GM18858 (cell line): ENCODE data around the gene CRYAB.
"Not testable (repeated sequence)": the region's sequence is repeated elsewhere in the genome, so short reads cannot be mapped to it uniquely, and the experiment has no call there.

Source experiments
- ATAC-seq: cut with Tn5 transposase; IDR thresholded peaks from one replicate; pipeline ENCODE4 v1.9.1; 2021; ENCODE audit not compliant: unreplicated experiment

CRYAB gene

DNA sequence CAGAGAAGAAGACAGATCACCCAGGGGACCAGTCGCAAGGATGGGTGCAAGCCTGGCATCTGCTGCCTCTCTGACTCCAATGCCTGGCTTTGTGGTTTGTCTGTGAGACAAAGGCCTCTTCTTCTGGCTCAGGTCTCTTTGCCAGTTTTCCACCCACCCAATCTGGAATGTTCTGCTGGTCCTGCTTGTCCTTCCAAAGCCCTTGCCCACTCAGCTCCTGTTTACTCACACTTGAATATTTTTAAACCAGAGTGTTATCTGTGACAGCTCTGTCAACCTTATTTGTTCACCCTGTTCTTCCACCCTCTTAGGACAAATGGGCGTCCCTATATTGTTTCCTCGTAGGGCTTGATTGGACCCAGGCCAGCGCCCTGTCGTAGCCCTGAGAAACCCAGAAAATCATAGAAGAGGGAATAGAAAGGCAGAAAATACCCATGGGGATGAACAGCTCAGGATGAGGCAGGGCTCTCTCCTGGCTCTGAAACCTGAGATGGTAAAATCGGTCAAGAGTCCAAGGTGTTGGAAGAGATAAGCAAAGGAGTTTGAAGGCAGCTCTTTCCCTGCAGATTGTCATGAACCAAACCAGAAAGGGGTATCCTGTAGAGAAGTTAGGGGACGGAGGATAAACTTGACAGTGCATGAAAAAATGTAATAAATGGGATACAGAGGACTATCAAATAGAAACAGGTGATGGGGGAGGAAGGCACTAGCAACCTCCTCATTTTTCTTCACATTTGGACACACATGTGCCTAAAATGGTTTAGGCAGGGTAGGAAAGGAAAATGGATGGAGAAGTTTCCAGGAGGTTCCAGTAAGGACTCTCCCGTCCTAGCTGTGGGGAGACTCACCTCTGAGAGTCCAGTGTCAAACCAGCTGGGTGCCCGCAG is 651 bp downstream of the CRYAB start:
- ATAC-seq: no peak

DNA sequence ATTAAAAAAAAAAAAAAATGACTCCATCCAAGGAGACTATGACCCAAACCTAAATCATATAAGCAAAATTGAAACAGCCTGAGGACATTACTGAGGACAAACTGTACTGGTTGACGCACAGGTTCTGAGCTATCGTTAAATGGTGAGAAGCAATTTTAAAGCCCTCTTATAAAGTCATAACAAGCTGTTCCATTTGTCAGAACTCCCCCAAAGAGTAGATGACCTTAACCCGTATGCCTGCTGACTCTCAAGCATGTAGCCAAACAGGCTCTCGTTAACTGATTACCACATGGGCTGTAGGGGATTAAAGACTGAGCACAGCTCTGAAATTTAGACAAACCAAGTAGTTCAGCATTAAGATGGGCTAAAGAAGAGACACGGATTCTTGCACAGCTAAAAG is 2.2 kb downstream of the CRYAB start:
- ATAC-seq: no peak

DNA sequence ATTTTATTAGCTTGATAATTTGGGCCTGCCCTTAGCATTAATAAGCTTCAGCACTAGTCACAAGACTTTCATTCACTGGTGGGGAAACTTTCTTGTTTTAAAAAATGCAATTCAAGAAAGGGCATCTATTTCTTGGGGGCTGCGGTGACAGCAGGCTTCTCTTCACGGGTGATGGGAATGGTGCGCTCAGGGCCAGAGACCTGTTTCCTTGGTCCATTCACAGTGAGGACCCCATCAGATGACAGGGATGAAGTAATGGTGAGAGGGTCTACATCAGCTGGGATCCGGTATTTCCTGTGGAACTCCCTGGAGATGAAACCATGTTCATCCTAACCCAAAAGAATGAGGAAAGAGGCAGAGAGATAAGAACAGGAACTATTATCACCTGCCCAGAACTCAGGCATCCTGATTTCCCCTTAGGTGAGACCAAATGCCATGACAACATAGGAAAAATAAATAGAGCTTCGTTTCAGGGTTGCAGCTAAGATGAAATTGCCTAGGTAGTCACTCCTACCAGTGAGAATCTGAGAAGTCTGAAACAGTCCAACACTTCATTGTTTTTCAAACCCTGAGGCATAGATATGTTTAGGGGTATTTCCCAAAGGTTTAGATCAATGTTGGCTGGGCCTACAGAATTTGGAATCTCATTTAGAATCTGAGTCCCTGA is 2.8 kb downstream of the CRYAB start:
- no peak for ATAC-seq

DNA sequence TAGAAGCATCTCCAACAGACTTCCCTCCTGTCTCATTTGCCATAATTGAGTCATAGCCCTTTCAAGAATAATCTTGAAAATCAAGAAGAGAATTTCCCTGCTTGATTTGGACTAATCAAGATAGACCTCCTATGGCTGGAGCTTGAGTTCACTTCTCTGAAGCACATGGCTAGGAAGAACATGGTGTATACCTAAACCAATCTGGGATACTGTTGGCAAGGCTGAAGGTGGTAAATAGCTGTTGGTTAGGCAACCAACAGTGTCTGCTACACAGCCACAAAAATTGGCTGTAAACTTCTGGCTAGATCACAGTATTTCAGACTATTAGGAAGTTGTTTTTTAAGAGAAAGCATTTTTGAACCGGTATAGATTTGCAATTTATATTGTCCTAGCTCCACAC is 4.9 kb downstream of the CRYAB start:
- no peak for ATAC-seq

DNA sequence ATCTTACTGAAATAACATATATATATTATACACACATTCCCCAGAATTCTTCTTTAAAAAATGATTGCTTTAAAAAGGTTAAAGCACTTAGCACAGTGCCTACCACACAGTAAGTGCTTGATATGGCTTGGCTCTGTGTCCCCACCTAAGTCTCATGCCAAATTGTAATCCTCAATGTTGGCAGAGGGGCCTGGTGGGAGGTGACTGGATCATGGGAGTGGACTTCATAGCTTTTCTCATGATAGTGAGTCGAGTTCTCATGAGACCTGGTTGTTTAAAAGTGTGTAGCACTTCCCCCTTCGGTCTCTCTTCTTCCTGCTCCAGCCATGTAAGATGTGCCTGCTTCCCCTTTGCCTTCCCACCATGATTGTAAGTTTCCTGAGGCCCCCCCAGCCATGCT is 6.2 kb downstream of the CRYAB start:
- no peak for ATAC-seq

DNA sequence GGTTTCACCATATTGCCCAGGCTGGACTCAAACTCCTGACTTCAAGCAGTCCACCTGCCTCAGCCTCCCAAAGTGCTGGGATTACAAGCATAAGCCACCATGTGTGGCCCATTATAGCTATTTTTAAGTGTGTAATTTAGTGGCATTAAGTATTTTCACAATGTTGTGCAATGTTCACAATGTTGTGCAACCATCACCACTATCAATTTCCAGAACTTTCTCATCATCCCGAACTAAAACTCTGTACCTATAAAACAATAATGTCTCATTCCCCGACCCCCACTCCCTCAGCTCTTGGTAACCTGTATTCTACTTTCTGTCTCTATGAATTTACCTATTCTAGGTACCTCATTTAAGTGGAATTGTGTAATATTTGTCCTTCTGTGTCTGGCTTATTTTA is 24.7 kb downstream of the CRYAB start:
- no peak for ATAC-seq

DNA sequence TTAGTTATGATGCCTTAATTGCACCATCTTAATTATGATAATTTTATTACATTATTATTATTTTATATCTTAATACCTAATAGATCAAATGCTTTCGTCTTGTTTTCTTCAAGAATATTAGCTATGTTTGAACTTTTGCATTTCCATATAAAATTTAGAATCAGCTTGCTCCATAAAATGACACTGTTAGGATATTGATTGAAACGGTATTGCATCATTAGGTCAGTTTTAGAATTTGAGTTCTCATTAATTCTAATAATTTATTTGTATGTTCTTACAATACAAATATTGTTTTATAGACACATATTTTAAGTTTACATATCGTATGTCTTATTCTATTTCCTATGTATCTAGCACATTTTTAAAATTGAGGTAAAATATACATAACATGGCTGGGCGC is 25.5 kb downstream of the CRYAB start:
- no peak for ATAC-seq

DNA sequence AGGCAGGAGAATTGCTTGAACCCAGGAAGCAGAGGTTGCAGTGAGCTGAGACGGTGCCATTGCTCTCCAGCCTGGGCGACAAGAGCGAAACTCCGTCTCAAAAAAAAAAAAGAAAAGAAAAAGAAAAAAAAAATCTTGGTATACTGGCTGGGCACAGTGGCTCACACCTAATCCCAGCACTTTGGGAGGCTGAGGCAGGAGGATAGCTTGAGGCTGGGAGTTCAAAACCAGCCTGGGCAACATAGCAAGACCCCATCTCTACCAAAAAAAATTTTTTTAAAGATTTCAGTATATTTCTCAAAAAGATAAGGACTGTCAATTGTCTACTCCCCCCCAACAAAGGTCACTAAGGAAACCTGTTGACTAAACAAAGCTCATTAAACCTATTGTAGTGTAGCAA is 26.5 kb downstream of the CRYAB start:
- ATAC-seq: not testable (repeated sequence)

DNA sequence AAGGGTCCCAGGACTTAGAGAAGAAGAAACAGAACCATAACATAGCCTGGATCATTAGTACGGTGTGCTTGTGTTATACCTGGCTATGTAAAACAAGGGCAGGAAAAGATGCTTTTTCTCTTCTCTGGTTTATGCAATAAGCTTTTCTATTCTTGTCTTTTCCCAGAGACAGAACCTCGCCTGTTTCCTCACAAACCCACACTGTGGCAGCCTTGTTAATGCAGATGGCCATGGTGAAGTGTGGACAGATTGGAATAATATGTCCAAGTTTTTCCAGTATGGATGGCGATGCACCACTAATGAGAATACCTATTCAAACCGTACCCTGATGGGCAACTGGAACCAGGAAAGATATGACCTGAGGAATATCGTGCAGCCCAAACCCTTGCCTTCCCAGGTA is 29.4 kb downstream of the CRYAB start:
- ATAC-seq: no peak

DNA sequence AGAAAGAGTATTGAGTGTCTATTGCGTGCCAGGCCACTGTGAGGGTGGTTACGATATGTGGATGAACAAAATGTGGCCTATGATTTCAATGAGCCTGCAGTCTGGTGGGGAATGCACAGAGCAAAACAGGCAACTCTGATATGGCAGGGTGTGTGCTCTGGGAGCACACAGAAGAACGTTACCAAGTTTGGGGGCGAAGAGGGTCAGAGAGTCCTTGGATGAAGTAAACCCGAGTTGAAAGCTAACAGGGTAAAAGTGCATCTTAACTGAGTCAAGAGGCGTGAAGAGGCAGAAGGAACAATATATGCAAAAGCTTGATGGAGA is 32.0 kb downstream of the CRYAB start:
- no peak for ATAC-seq

DNA sequence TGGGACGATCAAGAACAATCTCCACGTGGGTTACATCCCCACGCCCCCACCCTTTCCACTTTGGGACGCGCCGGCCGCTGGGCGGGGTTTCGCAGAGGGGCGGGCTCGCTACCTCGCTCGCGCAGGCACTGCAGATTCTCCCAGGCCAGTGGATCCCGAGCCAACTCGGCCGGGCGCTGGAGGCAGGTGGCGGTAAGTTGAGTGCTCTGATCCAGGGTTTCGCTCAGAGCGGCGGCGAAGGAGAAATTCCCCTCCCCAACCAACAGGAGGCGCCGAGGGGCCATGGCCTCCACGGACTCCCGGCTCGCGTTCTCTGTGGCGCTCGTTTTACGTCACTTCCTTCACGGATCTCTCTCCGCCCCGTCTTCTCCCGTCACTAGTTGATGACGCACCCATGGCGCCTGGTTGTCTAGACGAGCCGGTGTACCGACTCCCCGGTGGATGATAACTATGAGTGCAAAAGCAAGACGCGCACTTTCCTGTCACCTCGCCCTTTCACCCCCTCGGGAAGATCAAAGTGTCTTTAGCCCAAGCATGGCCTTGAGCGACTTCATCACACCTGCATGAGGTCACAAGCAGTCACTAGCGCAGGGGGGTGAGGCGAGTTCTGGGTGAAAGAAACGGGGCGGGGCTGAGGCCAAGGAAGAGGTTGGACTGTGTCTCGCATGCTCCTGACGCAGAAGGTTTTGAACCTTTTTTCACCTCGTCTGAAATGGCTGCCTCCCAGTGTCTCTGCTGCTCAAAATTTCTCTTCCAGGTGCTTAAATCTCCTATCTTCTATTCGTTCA is 32.5 kb downstream of the CRYAB start, which contains the start of the genes CFAP68 and FDXACB1:
Gene CFAP68, plus strand, starts transcription at position 693 of the 788 bp plus-strand sequence. Its CDS starts 20 bp downstream, at position 713.
Gene FDXACB1, minus strand, starts transcription at position 317 of the 788 bp plus-strand sequence. Its CDS starts 33 bp downstream, at position 284.
- peak; percentile 59 for ATAC-seq

DNA sequence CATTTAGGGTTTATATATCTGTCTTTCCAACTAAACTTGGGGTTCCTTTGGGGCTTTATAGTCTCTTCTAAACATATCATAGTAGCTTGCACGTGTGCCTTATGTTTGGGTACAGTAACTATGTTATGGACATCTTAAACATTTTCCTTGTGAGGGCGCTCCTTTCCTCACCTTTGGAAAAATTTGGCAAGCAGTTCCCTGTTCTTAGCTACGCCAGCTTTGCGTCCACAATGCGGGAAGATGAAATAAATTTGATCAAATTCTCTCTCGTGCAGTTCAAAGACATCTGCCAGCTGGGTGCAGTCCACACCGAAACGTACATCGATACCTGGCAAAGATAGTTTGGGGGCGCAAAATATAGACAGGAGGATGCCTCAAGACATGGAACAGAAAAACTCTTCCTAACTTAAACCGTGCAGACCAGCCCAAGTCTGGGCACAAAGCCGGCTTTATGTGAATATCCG is 33.2 kb downstream of the CRYAB start:
- ATAC-seq: no peak

DNA sequence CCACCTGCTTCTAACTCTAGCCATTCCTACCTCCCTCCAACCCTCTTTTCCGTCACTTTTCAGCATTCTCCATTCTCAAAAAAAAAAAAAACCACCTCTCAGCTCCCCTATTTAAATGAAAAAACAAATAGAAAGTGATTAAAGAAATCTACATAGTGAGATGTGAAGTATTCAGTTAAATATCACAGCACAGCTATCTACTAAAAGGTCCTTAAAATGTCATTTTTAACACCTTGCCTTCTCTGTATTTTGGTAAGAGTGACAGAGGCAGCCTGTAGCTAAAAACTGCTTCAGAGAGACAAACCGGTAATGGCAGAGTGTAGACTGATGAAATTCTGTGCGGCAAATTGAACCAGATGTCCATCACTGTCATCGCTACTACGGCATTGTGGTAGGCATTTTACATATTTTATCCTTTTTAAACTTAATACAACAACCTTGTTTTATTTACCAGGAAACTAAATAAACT is 39.8 kb downstream of the CRYAB start:
- no peak for ATAC-seq

DNA sequence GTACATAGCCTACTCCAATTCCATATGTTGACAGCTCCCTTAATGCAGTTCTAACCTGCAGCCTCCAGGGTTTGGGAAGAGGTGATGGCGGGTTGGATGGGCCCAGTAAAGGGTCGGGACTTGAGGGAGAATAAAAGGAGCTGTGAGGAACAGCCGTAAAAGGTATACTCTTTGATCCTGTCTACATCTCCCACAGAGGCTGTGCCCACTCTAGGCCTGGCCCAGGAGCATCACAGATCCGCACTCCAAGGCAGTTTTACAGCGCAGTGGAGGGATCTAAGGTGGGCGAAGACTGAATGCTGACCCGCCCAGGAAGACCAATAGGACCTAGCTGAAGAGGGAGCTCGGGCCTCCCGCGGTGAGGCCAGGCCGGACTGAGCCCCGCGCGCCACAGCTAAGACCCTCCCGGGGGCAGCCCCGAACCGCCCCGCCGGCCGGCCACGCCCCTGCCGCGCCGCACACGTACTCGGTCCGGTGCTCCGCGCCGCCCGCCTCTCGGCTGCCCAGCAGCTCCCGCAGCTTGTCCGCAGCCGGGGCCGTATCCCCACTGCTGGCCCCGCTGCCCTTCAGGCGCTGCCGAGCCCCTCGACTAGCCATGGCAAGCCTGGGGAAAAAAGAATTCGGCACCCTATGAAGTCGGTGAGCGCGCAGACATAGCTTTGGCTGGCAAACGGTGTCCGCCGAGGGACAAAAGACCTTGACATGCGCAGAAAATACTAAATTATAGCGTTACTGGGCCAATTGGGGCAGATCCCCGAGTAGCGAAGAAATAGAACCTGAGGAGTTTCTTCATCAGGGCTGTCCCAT is 40.5 kb downstream of the CRYAB start, which contains the start of gene ALG9:
Gene ALG9, minus strand, starts transcription at position 696 of the 807 bp plus-strand sequence. Its CDS starts 99 bp downstream, at position 597.
- ATAC-seq: peak; percentile 73

DNA sequence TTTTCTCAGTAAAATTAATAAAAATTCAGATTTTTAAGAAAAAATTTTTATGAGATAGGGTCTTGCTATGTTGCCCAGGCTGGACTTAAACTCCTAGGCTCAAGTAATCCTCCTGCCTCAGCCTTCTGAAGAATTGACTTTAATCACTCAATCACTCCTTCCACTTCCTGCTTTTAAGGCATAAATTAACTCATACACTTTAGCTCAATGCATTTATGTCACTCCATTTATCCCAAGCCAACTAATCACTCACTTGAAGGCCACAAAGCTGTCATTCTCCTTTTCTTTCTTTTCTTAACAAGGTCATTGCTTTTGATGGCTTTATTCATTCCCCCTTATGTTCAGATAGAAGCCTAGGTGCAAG is 41.1 kb downstream of the CRYAB start:
- ATAC-seq: peak; percentile 17

DNA sequence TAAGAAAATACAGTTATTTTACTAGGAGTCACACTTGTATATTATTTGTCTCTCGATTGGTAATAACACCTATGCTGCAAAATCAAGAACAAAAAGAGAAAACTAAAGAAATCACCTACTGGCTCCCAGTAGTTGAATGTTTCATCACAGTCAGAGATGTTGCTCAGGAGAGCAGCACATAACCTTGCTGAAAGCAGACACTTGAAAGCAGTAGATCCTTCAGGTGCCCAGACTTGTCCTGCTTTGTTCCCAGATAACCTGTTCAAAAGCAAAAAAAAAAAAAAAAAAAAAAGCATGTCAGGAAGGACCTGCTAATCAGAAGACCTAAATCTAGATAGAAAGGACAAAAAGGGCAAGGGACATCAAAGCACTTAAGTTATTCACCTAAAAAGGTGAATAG is 41.5 kb downstream of the CRYAB start:
- no peak for ATAC-seq

DNA sequence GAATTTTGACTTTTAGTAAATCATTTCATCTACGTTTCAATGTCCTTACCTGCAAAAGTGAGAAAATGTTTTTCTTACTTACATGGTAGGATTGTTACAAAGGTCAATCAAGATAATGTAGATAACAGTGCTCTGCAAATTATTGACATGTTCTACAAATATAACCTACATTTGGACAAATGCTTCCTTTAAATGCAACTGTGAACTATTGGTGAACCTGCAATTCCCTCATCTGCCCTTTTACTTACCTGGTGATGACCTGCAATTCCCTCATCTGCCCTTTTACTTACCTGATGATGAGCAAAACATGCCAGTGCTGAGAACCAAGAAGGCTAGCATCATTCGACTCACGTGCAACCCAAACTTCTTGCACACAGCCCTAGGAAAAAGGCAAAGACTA is 51.3 kb downstream of the CRYAB start:
- no peak for ATAC-seq
